H9 (cell line): Measurements from ENCODE around the gene TICRR. TPM values are rescaled to one million over a fixed set of nuclear protein-coding genes. Genes with fewer than 3 reads are reported as not detected.

ENCODE experiments used
- DNase-seq: peaks from one replicate; pipeline ENCODE4 v3.0.0-alpha.2; 2017
- H2AFZ ChIP-seq: one replicate; pipeline ENCODE4 v1.6.1; 2013; ENCODE audit warnings: mild to moderate bottlenecking, low read length, control low read depth, moderate library complexity
- H2AK5ac ChIP-seq: 2 replicates; pipeline ENCODE4 v1.6.1; 2013; ENCODE audit warnings: low read length, control low read depth, mixed read lengths; ENCODE audit not compliant: insufficient read length
- H2BK120ac ChIP-seq: one replicate; pipeline ENCODE4 v1.6.1; 2013; ENCODE audit warnings: low read depth, mild to moderate bottlenecking, low read length, control low read depth, inconsistent platforms; ENCODE audit not compliant: poor library complexity, severe bottlenecking
- H2BK12ac ChIP-seq: 2 replicates; pipeline ENCODE4 v1.6.1; 2013; ENCODE audit warnings: low read length, control low read depth, mixed read lengths, low read depth; ENCODE audit not compliant: insufficient read length
- H2BK15ac ChIP-seq: 2 replicates; pipeline ENCODE4 v1.6.1; 2013; ENCODE audit warnings: low read depth, low read length, control low read depth
- H2BK20ac ChIP-seq: one replicate; pipeline ENCODE4 v1.6.1; 2013; ENCODE audit warnings: low read depth, mild to moderate bottlenecking, low read length, control low read depth, inconsistent platforms; ENCODE audit not compliant: poor library complexity, severe bottlenecking
- H2BK5ac ChIP-seq: 2 replicates; pipeline ENCODE4 v1.6.1; 2013; ENCODE audit warnings: low read length, control low read depth, mixed read lengths; ENCODE audit not compliant: insufficient read length
- H3K14ac ChIP-seq: 2 replicates; pipeline ENCODE4 v1.6.1; 2013; ENCODE audit warnings: low read length, control low read depth; ENCODE audit not compliant: insufficient read depth
- H3K18ac ChIP-seq: 2 replicates; pipeline ENCODE4 v1.6.1; 2013; ENCODE audit warnings: low read depth, mild to moderate bottlenecking, mixed read lengths, low read length, control low read depth; ENCODE audit not compliant: insufficient read length
- H3K23ac ChIP-seq: 2 replicates; pipeline ENCODE4 v1.6.1; 2013; ENCODE audit warnings: low read length, control low read depth, mixed read lengths, low read depth; ENCODE audit not compliant: insufficient read length
- H3K23me2 ChIP-seq: 2 replicates; pipeline ENCODE4 v1.6.1; 2013; ENCODE audit warnings: low read depth, mild to moderate bottlenecking, mixed read lengths, low read length, control low read depth; ENCODE audit not compliant: insufficient read length, poor library complexity, severe bottlenecking
- H3K27ac ChIP-seq: 2 replicates; pipeline ENCODE4 v1.5.1; 2013; ENCODE audit warnings: low read length, control low read depth, mixed read lengths, low read depth; ENCODE audit not compliant: insufficient read length
- H3K27me3 ChIP-seq: 2 replicates; pipeline ENCODE4 v1.6.1; 2013; ENCODE audit warnings: low read length, control low read depth, inconsistent platforms; ENCODE audit not compliant: insufficient read depth
- H3K4ac ChIP-seq: 2 replicates; pipeline ENCODE4 v1.6.1; 2013; ENCODE audit warnings: low read depth, mild to moderate bottlenecking, control low read depth, inconsistent platforms, low read length, moderate library complexity
- H3K4me1 ChIP-seq: 2 replicates; pipeline ENCODE4 v1.6.1; 2013; ENCODE audit warnings: low read length, control low read depth, inconsistent platforms; ENCODE audit not compliant: insufficient read depth
- H3K4me2 ChIP-seq: 2 replicates; pipeline ENCODE4 v1.6.1; 2013; ENCODE audit warnings: low read length, control low read depth, mixed read lengths; ENCODE audit not compliant: insufficient read length, insufficient read depth
- H3K56ac ChIP-seq: 2 replicates; pipeline ENCODE4 v1.6.1; 2013; ENCODE audit warnings: low read depth, mild to moderate bottlenecking, mixed read lengths, low read length, control low read depth; ENCODE audit not compliant: insufficient read length
- H3K79me1 ChIP-seq: 2 replicates; pipeline ENCODE4 v1.6.1; 2013; ENCODE audit warnings: low read depth, mild to moderate bottlenecking, moderate library complexity, low read length, control low read depth, inconsistent platforms; ENCODE audit not compliant: insufficient read depth, poor library complexity, severe bottlenecking
- H3K79me2 ChIP-seq: 2 replicates; pipeline ENCODE4 v1.6.1; 2013; ENCODE audit warnings: low read length, control low read depth, inconsistent platforms; ENCODE audit not compliant: insufficient read depth
- H3K9ac ChIP-seq: 2 replicates; pipeline ENCODE4 v1.6.1; 2013; ENCODE audit warnings: low read length, control low read depth, mixed read lengths; ENCODE audit not compliant: insufficient read length; ENCODE audit errors: extremely low read depth
- H3K9me3 ChIP-seq: one replicate; pipeline ENCODE4 v1.6.1; 2013; ENCODE audit warnings: low read depth, low read length, inconsistent platforms; ENCODE audit not compliant: control insufficient read depth
- H3T11ph ChIP-seq: one replicate; pipeline ENCODE4 v1.6.1; 2013; ENCODE audit warnings: mild to moderate bottlenecking, low read length, control low read depth, inconsistent platforms
- H4K20me1 ChIP-seq: one replicate; pipeline ENCODE4 v1.6.1; 2013; ENCODE audit not compliant: control insufficient read depth, insufficient read length, insufficient read depth
- H4K5ac ChIP-seq: 2 replicates; pipeline ENCODE4 v1.6.1; 2013; ENCODE audit warnings: low read depth, mild to moderate bottlenecking, mixed read lengths, low read length, control low read depth; ENCODE audit not compliant: insufficient read length
- H4K8ac ChIP-seq: replicated peaks from 2 replicates; pipeline ENCODE4 v1.6.1; 2013; ENCODE audit warnings: low read length, control low read depth, mixed read lengths, low read depth; ENCODE audit not compliant: insufficient read length
- H4K91ac ChIP-seq: 2 replicates; pipeline ENCODE4 v1.6.1; 2013; ENCODE audit warnings: low read depth, mild to moderate bottlenecking, moderate library complexity, mixed read lengths, low read length, control low read depth; ENCODE audit not compliant: insufficient read length
- H3K27ac Mint-ChIP-seq, 3 experiments: 2 replicates in 2 of 3; 3 replicates in 1 of 3; pipeline ENCODE4 v1.8.0; 2020 to 2021; ENCODE audit warnings: mixed read lengths in 3 of 3, mild to moderate bottlenecking in 1 of 3, moderate library complexity in 1 of 3
- H3K27me3 Mint-ChIP-seq: 2 replicates; pipeline ENCODE4 v1.8.0; 2021; ENCODE audit warnings: low read depth, mild to moderate bottlenecking, moderate library complexity, mixed read lengths
- H3K36me3 Mint-ChIP-seq, 3 experiments: 2 replicates in 2 of 3; 3 replicates in 1 of 3; pipeline ENCODE4 v1.8.0; 2020 to 2021; ENCODE audit warnings: low read depth in 3 of 3, mixed read lengths in 3 of 3; ENCODE audit not compliant: insufficient read depth in 1 of 3
- H3K4me1 Mint-ChIP-seq, 2 experiments: 2 replicates each; pipeline ENCODE4 v1.8.0; 2020; ENCODE audit warnings: mixed read lengths in 2 of 2
- H3K4me3 Mint-ChIP-seq, 2 experiments: 2 replicates in 1 of 2; 3 replicates in 1 of 2; pipeline ENCODE4 v1.8.0; 2020 to 2021; ENCODE audit warnings: mild to moderate bottlenecking in 2 of 2, mixed read lengths in 2 of 2, moderate library complexity in 1 of 2
- H3K9me3 Mint-ChIP-seq, 2 experiments: 2 replicates in 1 of 2; 3 replicates in 1 of 2; pipeline ENCODE4 v1.8.0; 2020; ENCODE audit warnings: mild to moderate bottlenecking in 2 of 2, mixed read lengths in 2 of 2, moderate library complexity in 1 of 2
- CTCF ChIP-seq: fragments of 200-600 bp; sonication (generic); conservative IDR thresholded peaks from 3 replicates; pipeline ENCODE4 v1.8.0; 2021; ENCODE audit warnings: antibody characterized with exemption, mild to moderate bottlenecking
- WGBS: extraction: QIAGEN DNeasy Blood & Tissue Kit; methylation state at CpG from one replicate; pipeline ENCODE4 v1.1.7; 2013; ENCODE audit warnings: missing lambda C conversion rate, low lambda C conversion rate, mixed read lengths; ENCODE audit not compliant: insufficient read length; ENCODE audit errors: extremely low coverage; 5-methylcytosine and 5-hydroxymethylcytosine counted together
- total RNA-seq: library from RNA; stranded (reverse); gene quantifications from 2 replicates; pipeline ENCODE4 v1.2.1, GENCODE V29; 2021

The TICRR gene
- total RNA-seq, 1 experiment from 2014 or later: 26.0 TPM

- Histone ChIP-seq H2BK120ac (no peak overlapping the region), H3K56ac (no peak overlapping the region), H4K20me1 (no peaks in the 10 kb centered on the region), H3K18ac (no peak overlapping the region), H3K4me2 (no peak overlapping the region), H2BK20ac (no peak overlapping the region), H4K5ac (no peak overlapping the region), H2BK5ac (no peak overlapping the region), H3K23me2 (no peaks in the 10 kb centered on the region), H3K79me1 (no peaks in the 10 kb centered on the region), H3K9ac (no peak overlapping the region), H3K4me1 (no peaks in the 10 kb centered on the region; the same call in 1 of the 2 replicates), H3T11ph (no peak overlapping the region), H3K27me3 (no peaks in the 10 kb centered on the region), H4K8ac (no peak overlapping the region), H3K14ac (no peak overlapping the region), H3K23ac (no peak overlapping the region), H3K4ac (no peak overlapping the region), H3K27ac (no peak overlapping the region), H2AK5ac (no peak overlapping the region), H3K79me2 (no peaks in the 10 kb centered on the region), H2BK15ac (no peak overlapping the region), H2AFZ (no peak overlapping the region), H2BK12ac (no peak overlapping the region), H3K9me3 (no peaks in the 10 kb centered on the region), H4K91ac (no peak overlapping the region)
- Mint-ChIP-seq H3K27me3 (no peaks in the 10 kb centered on the region), H3K36me3 (peaks cover 74 to 98% (median 92%) of the 10 kb centered on the region in 3 experiments), H3K9me3 (no peaks in the 10 kb centered on the region), H3K27ac (no peak overlapping the region), H3K4me3 (no peak overlapping the region), H3K4me1 (no peaks in the 10 kb centered on the region)
- DNase-seq: no peak
- TF ChIP-seq CTCF: no peak
- WGBS: no CpG with 5 or more reads among the region's 1 CpG
These were observed 47.9 kb downstream of the TICRR start for GRCh38 chr15:89623165-89623564.
